ENCODE measurements around the gene LORICRIN. TPM values are rescaled to one million over a fixed set of nuclear protein-coding genes. Genes with fewer than 3 reads are reported as not detected.

The LORICRIN gene
- total RNA-seq, 5 donors from 2014 or later (not counting 1 experiment from before 2014, with no cell fraction given) = 0.20 TPM; not detected in 4

GRCh38 chr1:153292185-153292584, 32.7 kb downstream of the LORICRIN start:
- no peak for ATAC-seq (replicated peaks in 1 of 4)
- Histone ChIP-seq H3K27me3 (replicated peaks in 1 of 2; ENCODE audit: control insufficient read depth in 2 of 2, extremely low read depth in 1 of 2, insufficient read depth in 2 of 2, low read length in 1 of 2) (peaks cover 0 to 28% of the 10 kb centered on the region in 2 experiments), H3K36me3 (ENCODE audit: control insufficient read depth in 2 of 2, extremely low read depth in 1 of 2, insufficient read depth in 1 of 2, low read length in 1 of 2) (no peaks in the 10 kb centered on the region), H3K4me1 (ENCODE audit: control insufficient read depth in 1 of 2, extremely low read depth in 1 of 2, insufficient read depth in 2 of 2, low read length in 2 of 2) (peaks cover 8 to 26% of the 10 kb centered on the region in 2 experiments), H3K9me3 (no peaks in the 10 kb centered on the region), H3K27ac (ENCODE audit: low read length) (no peak overlapping the region), H3K4me3 (ENCODE audit: control insufficient read depth in 1 of 2, extremely low read depth in 1 of 2, low read length in 1 of 2) (no peak overlapping the region)
- WGBS (ENCODE audit: insufficient coverage) = 66% methylated on average over 5 of the region's 8 CpGs
- peaks cover 11 to 22% of the 10 kb centered on the region in 2 donors for H3K27me3 Mint-ChIP-seq
- ChIA-PET CTCF (no interaction called here), POLR2A (interaction anchor here in 1 of 2 donors (0.6 kb wide), 1 partner anchor 60 kb away, joined by 3 read pairs; no protein-coding TSS in a partner anchor)
- no peaks in the 10 kb centered on the region for H3K36me3 Mint-ChIP-seq
- H3K4me1 Mint-ChIP-seq = peaks cover 22 to 32% (median 29%) of the 10 kb centered on the region in 3 donors
- H3K4me3 Mint-ChIP-seq = no peak overlapping the region
- DNase-seq = no peak
- H3K9me3 Mint-ChIP-seq = no peaks in the 10 kb centered on the region
- peak overlapping the region in 1 of 2 donors; percentile 30 for H3K27ac Mint-ChIP-seq

GRCh38 chr1:153292740-153293479, 33.4 kb downstream of the LORICRIN start:
- H3K27ac ChIP-seq (ENCODE audit: low read length) = no peak overlapping the region
- POLR2A ChIA-PET = no interaction called here
- CTCF ChIA-PET = no interaction called here
- peaks cover 0 to 32% of the 10 kb centered on the region in 2 experiments for H3K27me3 ChIP-seq (replicated peaks in 1 of 2; ENCODE audit: control insufficient read depth in 2 of 2, extremely low read depth in 1 of 2, insufficient read depth in 2 of 2, low read length in 1 of 2)
- Mint-ChIP-seq H3K4me3 (peak overlapping the region in 1 of 3 donors; percentile 33), H3K4me1 (peaks cover 22 to 32% (median 29%) of the 10 kb centered on the region in 3 donors), H3K27me3 (peaks cover 11 to 22% of the 10 kb centered on the region in 2 donors), H3K9me3 (no peaks in the 10 kb centered on the region), H3K36me3 (no peaks in the 10 kb centered on the region), H3K27ac (peak overlapping the region in 1 of 2 donors; percentile 30)
- no peak overlapping the region for H3K4me3 ChIP-seq (ENCODE audit: control insufficient read depth in 1 of 2, extremely low read depth in 1 of 2, low read length in 1 of 2)
- 87% methylated on average over 19 of the region's 25 CpGs for WGBS (ENCODE audit: insufficient coverage)
- no peak for DNase-seq
- no peaks in the 10 kb centered on the region for H3K36me3 ChIP-seq (ENCODE audit: control insufficient read depth in 2 of 2, extremely low read depth in 1 of 2, insufficient read depth in 1 of 2, low read length in 1 of 2)
- H3K4me1 ChIP-seq (ENCODE audit: control insufficient read depth in 1 of 2, extremely low read depth in 1 of 2, insufficient read depth in 2 of 2, low read length in 2 of 2) = peaks cover 8 to 26% of the 10 kb centered on the region in 2 experiments
- H3K9me3 ChIP-seq = no peaks in the 10 kb centered on the region
- ATAC-seq (replicated peaks in 1 of 4) = no peak

GRCh38 chr1:153293480-153293775, 33.9 kb downstream of the LORICRIN start:
- Histone ChIP-seq H3K4me3 (ENCODE audit: control insufficient read depth in 1 of 2, extremely low read depth in 1 of 2, low read length in 1 of 2) (no peak overlapping the region), H3K27ac (ENCODE audit: low read length) (no peak overlapping the region), H3K9me3 (no peaks in the 10 kb centered on the region), H3K36me3 (ENCODE audit: control insufficient read depth in 2 of 2, extremely low read depth in 1 of 2, insufficient read depth in 1 of 2, low read length in 1 of 2) (no peaks in the 10 kb centered on the region), H3K27me3 (replicated peaks in 1 of 2; ENCODE audit: control insufficient read depth in 2 of 2, extremely low read depth in 1 of 2, insufficient read depth in 2 of 2, low read length in 1 of 2) (peaks cover 0 to 32% of the 10 kb centered on the region in 2 experiments), H3K4me1 (ENCODE audit: control insufficient read depth in 1 of 2, extremely low read depth in 1 of 2, insufficient read depth in 2 of 2, low read length in 2 of 2) (peaks cover 8 to 26% of the 10 kb centered on the region in 2 experiments)
- 100% methylated on average over 1 of the region's 7 CpGs for WGBS (ENCODE audit: insufficient coverage)
- Mint-ChIP-seq H3K9me3 (no peaks in the 10 kb centered on the region), H3K4me3 (peak overlapping the region in 1 of 3 donors; percentile 60), H3K4me1 (peaks cover 22 to 32% (median 29%) of the 10 kb centered on the region in 3 donors), H3K27ac (no peak overlapping the region), H3K36me3 (no peaks in the 10 kb centered on the region), H3K27me3 (peaks cover 11 to 17% of the 10 kb centered on the region in 2 donors)
- DNase-seq (no peak), ATAC-seq (replicated peaks in 1 of 4) (no peak)
- POLR2A ChIA-PET = no interaction called here
- CTCF ChIA-PET = no interaction called here

GRCh38 chr1:153293851-153294250, 34.4 kb downstream of the LORICRIN start:
- CTCF ChIA-PET = no interaction called here
- Histone ChIP-seq H3K4me1 (ENCODE audit: control insufficient read depth in 1 of 2, extremely low read depth in 1 of 2, insufficient read depth in 2 of 2, low read length in 2 of 2) (peaks cover 8 to 26% of the 10 kb centered on the region in 2 experiments), H3K9me3 (no peaks in the 10 kb centered on the region), H3K27ac (ENCODE audit: low read length) (no peak overlapping the region), H3K4me3 (ENCODE audit: control insufficient read depth in 1 of 2, extremely low read depth in 1 of 2, low read length in 1 of 2) (no peak overlapping the region), H3K36me3 (ENCODE audit: control insufficient read depth in 2 of 2, extremely low read depth in 1 of 2, insufficient read depth in 1 of 2, low read length in 1 of 2) (no peaks in the 10 kb centered on the region), H3K27me3 (replicated peaks in 1 of 2; ENCODE audit: control insufficient read depth in 2 of 2, extremely low read depth in 1 of 2, insufficient read depth in 2 of 2, low read length in 1 of 2) (peaks cover 0 to 29% of the 10 kb centered on the region in 2 experiments)
- DNase-seq = peak in 2 of 35 experiments; percentile 6 to 14
- peak overlapping the region in 1 of 2 donors; percentile 32 for H3K27ac Mint-ChIP-seq
- peaks cover 11 to 16% of the 10 kb centered on the region in 2 donors for H3K27me3 Mint-ChIP-seq
- peaks cover 22 to 32% (median 29%) of the 10 kb centered on the region in 3 donors for H3K4me1 Mint-ChIP-seq
- WGBS (ENCODE audit: insufficient coverage) = 13% methylated on average over 5 of the region's 9 CpGs
- POLR2A ChIA-PET = no interaction called here
- peak; percentile 23 to 59 (median 48) for ATAC-seq (replicated peaks in 1 of 4)
- no peaks in the 10 kb centered on the region for H3K36me3 Mint-ChIP-seq
- H3K4me3 Mint-ChIP-seq = peak overlapping the region in 2 of 3 donors; percentile 32 to 60
- no peaks in the 10 kb centered on the region for H3K9me3 Mint-ChIP-seq

- H3K4me3 ChIP-seq (ENCODE audit: control insufficient read depth in 1 of 2, extremely low read depth in 1 of 2, low read length in 1 of 2) = no peak overlapping the region
- 85% methylated on average over 3 of the region's 5 CpGs for whole genome bisulfite sequencing (ENCODE audit: insufficient coverage)
- peaks cover 0 to 19% of the 10 kb centered on the region in 2 experiments for H3K27me3 ChIP-seq (replicated peaks in 1 of 2; ENCODE audit: control insufficient read depth in 2 of 2, extremely low read depth in 1 of 2, insufficient read depth in 2 of 2, low read length in 1 of 2)
- ChIA-PET POLR2A (no interaction called here), CTCF (no interaction called here)
- Mint-ChIP-seq H3K4me1 (no peaks in the 10 kb centered on the region), H3K27me3 (peaks cover under 1 to 8% of the 10 kb centered on the region in 2 donors), H3K36me3 (no peaks in the 10 kb centered on the region), H3K27ac (no peak overlapping the region), H3K4me3 (no peak overlapping the region), H3K9me3 (no peaks in the 10 kb centered on the region)
- DNase-seq = no peak
- no peak overlapping the region for H3K27ac ChIP-seq (ENCODE audit: low read length)
- no peaks in the 10 kb centered on the region for H3K36me3 ChIP-seq (ENCODE audit: control insufficient read depth in 2 of 2, extremely low read depth in 1 of 2, insufficient read depth in 1 of 2, low read length in 1 of 2)
- ATAC-seq (replicated peaks in 1 of 4) = no peak
- H3K4me1 ChIP-seq (ENCODE audit: control insufficient read depth in 1 of 2, extremely low read depth in 1 of 2, insufficient read depth in 2 of 2, low read length in 2 of 2) = no peaks in the 10 kb centered on the region
- no peaks in the 10 kb centered on the region for H3K9me3 ChIP-seq
These were observed 42.8 kb downstream of the LORICRIN start for GRCh38 chr1:153302308-153302707.

GRCh38 chr1:153305682-153306081, 46.2 kb downstream of the LORICRIN start:
- CTCF ChIA-PET = no interaction called here
- H3K36me3 Mint-ChIP-seq = no peaks in the 10 kb centered on the region
- Histone ChIP-seq H3K36me3 (ENCODE audit: control insufficient read depth in 2 of 2, extremely low read depth in 1 of 2, insufficient read depth in 1 of 2, low read length in 1 of 2) (no peaks in the 10 kb centered on the region), H3K4me3 (ENCODE audit: control insufficient read depth in 1 of 2, extremely low read depth in 1 of 2, low read length in 1 of 2) (no peak overlapping the region), H3K9me3 (no peaks in the 10 kb centered on the region), H3K27ac (ENCODE audit: low read length) (no peak overlapping the region), H3K4me1 (ENCODE audit: control insufficient read depth in 1 of 2, extremely low read depth in 1 of 2, insufficient read depth in 2 of 2, low read length in 2 of 2) (no peaks in the 10 kb centered on the region), H3K27me3 (replicated peaks in 1 of 2; ENCODE audit: control insufficient read depth in 2 of 2, extremely low read depth in 1 of 2, insufficient read depth in 2 of 2, low read length in 1 of 2) (peaks cover 0 to 27% of the 10 kb centered on the region in 2 experiments)
- H3K27ac Mint-ChIP-seq = no peak overlapping the region
- H3K4me3 Mint-ChIP-seq = no peak overlapping the region
- no peak for DNase-seq
- peaks cover 12 to 23% of the 10 kb centered on the region in 2 donors for H3K27me3 Mint-ChIP-seq
- WGBS (ENCODE audit: insufficient coverage) = 97% methylated on average over 3 of the region's 6 CpGs
- no peak for ATAC-seq (replicated peaks in 1 of 4)
- H3K9me3 Mint-ChIP-seq = no peaks in the 10 kb centered on the region
- POLR2A ChIA-PET = no interaction called here
- H3K4me1 Mint-ChIP-seq = no peaks in the 10 kb centered on the region

All from T-cell (primary cell).